ENCODE measurements around the gene CRB1.
"Not testable (repeated sequence)": the region's sequence is repeated elsewhere in the genome, so short reads cannot be mapped to it uniquely, and the experiment has no call there.

Gene CRB1

GRCh38 chr1:197399755-197400521 is 131.9 kb downstream of the CRB1 start:
- peak; percentile 43 for DNase-seq (ENCODE audit: low read depth)
- TF ChIP-seq, protein P1, sequence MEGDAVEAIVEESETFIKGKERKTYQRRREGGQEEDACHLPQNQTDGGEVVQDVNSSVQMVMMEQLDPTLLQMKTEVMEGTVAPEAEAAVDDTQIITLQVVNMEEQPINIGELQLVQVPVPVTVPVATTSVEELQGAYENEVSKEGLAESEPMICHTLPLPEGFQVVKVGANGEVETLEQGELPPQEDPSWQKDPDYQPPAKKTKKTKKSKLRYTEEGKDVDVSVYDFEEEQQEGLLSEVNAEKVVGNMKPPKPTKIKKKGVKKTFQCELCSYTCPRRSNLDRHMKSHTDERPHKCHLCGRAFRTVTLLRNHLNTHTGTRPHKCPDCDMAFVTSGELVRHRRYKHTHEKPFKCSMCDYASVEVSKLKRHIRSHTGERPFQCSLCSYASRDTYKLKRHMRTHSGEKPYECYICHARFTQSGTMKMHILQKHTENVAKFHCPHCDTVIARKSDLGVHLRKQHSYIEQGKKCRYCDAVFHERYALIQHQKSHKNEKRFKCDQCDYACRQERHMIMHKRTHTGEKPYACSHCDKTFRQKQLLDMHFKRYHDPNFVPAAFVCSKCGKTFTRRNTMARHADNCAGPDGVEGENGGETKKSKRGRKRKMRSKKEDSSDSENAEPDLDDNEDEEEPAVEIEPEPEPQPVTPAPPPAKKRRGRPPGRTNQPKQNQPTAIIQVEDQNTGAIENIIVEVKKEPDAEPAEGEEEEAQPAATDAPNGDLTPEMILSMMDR (IDR thresholded peaks at IDR 0.05; ENCODE audit: control insufficient read depth, extremely low read depth, insufficient read depth) = peak; percentile 82
- H3K4me3 ChIP-seq (ENCODE audit: low read depth, low read length) = no peak overlapping the region

- TF ChIP-seq, protein P1 (IDR thresholded peaks at IDR 0.05; ENCODE audit: control insufficient read depth, extremely low read depth, insufficient read depth) = no peak
- no peak overlapping the region for H3K4me3 ChIP-seq (ENCODE audit: low read depth, low read length)
- no peak for DNase-seq (ENCODE audit: low read depth)
Observed at GRCh38 chr1:197400522-197400902, 132.5 kb downstream of the CRB1 start.

DNA sequence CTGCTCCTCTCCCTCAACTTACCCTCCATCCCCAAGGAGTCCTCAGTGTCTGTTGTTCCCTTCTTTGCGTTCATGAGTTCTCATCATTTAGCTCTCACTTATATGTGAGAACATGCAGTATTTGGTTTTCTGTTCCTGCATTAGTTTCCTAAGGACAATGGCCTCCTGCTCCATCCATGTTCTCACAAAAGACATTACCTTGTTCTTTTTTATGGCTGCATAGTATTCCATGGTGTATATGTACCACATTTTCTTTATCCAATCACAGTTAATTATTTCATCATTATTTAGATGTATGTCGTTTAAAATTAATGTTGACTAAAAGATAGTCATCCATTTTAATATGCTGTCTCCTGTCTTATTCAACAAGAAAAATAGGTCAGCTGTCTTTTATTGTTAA is 134.1 kb downstream of the CRB1 start:
- DNase-seq (ENCODE audit: low read depth) = no peak
- no peak overlapping the region for H3K4me3 ChIP-seq (ENCODE audit: low read depth, low read length)
- TF ChIP-seq, protein P1 (IDR thresholded peaks at IDR 0.05; ENCODE audit: control insufficient read depth, extremely low read depth, insufficient read depth) = no peak

DNA sequence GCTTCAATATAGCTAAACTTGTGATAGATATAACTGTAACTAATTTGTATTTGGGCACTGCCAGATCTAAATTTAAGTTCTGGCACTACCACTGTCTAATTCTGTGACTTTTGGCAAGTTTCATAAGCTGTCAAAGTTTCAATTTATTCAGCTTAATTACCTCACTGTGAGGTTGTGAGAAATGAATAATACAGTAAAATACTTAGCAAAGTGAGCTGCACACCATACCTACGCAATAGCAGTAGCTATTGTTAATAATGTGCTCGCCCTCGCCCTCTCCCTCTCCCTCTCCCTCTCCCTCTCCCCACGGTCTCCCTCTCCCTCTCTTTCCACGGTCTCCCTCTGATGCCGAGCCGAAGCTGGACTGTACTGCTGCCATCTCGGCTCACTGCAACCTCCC is 136.7 kb downstream of the CRB1 start:
- not testable (repeated sequence) for DNase-seq (ENCODE audit: low read depth); H3K4me3 ChIP-seq (ENCODE audit: low read depth, low read length)

GRCh38 chr1:197405614-197406013 is 137.6 kb downstream of the CRB1 start:
- not testable (repeated sequence) for H3K4me3 ChIP-seq (ENCODE audit: low read depth, low read length); DNase-seq (ENCODE audit: low read depth)

DNA sequence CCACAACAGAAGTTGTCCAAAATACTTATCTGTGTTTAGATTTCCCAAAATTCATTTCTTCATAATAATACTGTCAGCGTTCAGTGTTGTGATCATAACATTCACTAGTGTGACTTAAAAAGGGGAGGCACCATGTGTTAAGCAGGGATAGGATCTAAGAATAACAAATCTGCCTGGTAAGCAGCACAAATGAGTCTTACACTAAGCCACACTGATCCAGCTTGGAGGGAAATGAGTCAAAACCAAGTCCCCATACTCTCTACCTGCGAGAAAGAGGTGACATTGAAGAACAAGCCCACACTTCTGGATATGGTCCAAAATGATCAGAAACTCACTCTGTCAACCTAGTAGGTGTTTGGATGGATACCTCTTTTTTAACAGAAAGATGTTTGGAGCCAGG is 145.5 kb downstream of the CRB1 start:
- no peak for DNase-seq (ENCODE audit: low read depth)
- H3K4me3 ChIP-seq (ENCODE audit: low read depth, low read length) = no peak overlapping the region
- TF ChIP-seq, protein P1 (IDR thresholded peaks at IDR 0.05; ENCODE audit: control insufficient read depth, extremely low read depth, insufficient read depth) = no peak

- no peak overlapping the region for H3K4me3 ChIP-seq (ENCODE audit: low read depth, low read length)
- no peak for DNase-seq (ENCODE audit: low read depth)
- TF ChIP-seq, protein P1 (IDR thresholded peaks at IDR 0.05; ENCODE audit: control insufficient read depth, extremely low read depth, insufficient read depth) = no peak
Observed at GRCh38 chr1:197415221-197415620, 147.2 kb downstream of the CRB1 start.

- no peak for DNase-seq (ENCODE audit: low read depth)
- no peak overlapping the region for H3K4me3 ChIP-seq (ENCODE audit: low read depth, low read length)
- TF ChIP-seq, protein P1 (IDR thresholded peaks at IDR 0.05; ENCODE audit: control insufficient read depth, extremely low read depth, insufficient read depth) = no peak
Observed at GRCh38 chr1:197418693-197419092, 150.6 kb downstream of the CRB1 start.

All from LNCaP clone FGC (cell line).